Osteoblast (primary cell): ENCODE results near the gene INCA1. TPM values are rescaled to one million over a fixed set of nuclear protein-coding genes. Genes with fewer than 3 reads are reported as not detected.

Source experiments
- DNase-seq: peaks from one replicate; pipeline ENCODE4 v3.0.0; 2011; ENCODE audit warnings: low spot score, mixed read lengths; ENCODE audit not compliant: insufficient read length; ENCODE audit errors: missing footprints
- H2AFZ ChIP-seq: 2 replicates; pipeline ENCODE4 v1.6.0; 2011; ENCODE audit warnings: mild to moderate bottlenecking, low read length
- H3K27ac ChIP-seq: 2 replicates; pipeline ENCODE4 v1.5.1; 2011; ENCODE audit warnings: mild to moderate bottlenecking, low read depth, low read length, moderate library complexity
- H3K27me3 ChIP-seq: 2 replicates; pipeline ENCODE4 v1.6.0; 2012; ENCODE audit warnings: mild to moderate bottlenecking, control low read depth, inconsistent platforms, low read length, moderate library complexity; ENCODE audit not compliant: insufficient read depth
- H3K36me3 ChIP-seq: 2 replicates; pipeline ENCODE4 v1.5.1; 2011; ENCODE audit warnings: mild to moderate bottlenecking, low read length, control low read depth, moderate library complexity; ENCODE audit not compliant: insufficient read depth
- H3K4me1 ChIP-seq: 2 replicates; pipeline ENCODE4 v1.5.1; 2011; ENCODE audit warnings: mild to moderate bottlenecking, low read length, control low read depth, moderate library complexity; ENCODE audit not compliant: insufficient read depth
- H3K4me2 ChIP-seq: 2 replicates; pipeline ENCODE4 v1.6.0; 2011; ENCODE audit warnings: mild to moderate bottlenecking, low read length; ENCODE audit not compliant: insufficient read depth
- H3K4me3 ChIP-seq: fragments of 200-600 bp; sonication (generic); 3 replicates; pipeline ENCODE4 v1.5.1; 2012; ENCODE audit warnings: mild to moderate bottlenecking, low read length, inconsistent platforms; ENCODE audit not compliant: insufficient read depth
- H3K79me2 ChIP-seq: 2 replicates; pipeline ENCODE4 v1.6.0; 2012; ENCODE audit warnings: mild to moderate bottlenecking, low read length, control low read depth, inconsistent platforms; ENCODE audit not compliant: insufficient read depth
- H3K9me3 ChIP-seq: 2 replicates; pipeline ENCODE4 v1.5.1; 2011; ENCODE audit warnings: low read depth, low read length, control low read depth
- H4K20me1 ChIP-seq: 2 replicates; pipeline ENCODE4 v1.6.0; 2012; ENCODE audit warnings: mild to moderate bottlenecking, low read length, control low read depth; ENCODE audit not compliant: insufficient read depth
- CTCF ChIP-seq: IDR thresholded peaks from 2 replicates; pipeline ENCODE4 v1.5.1; 2011; ENCODE audit warnings: mild to moderate bottlenecking, low read depth, low read length, moderate library complexity; ENCODE audit errors: extremely low read depth
- total RNA-seq: library from RNA; depleted of rRNA; stranded (reverse); fragments of >200 nt; gene quantifications from 2 replicates; pipeline ENCODE4 v1.2.3, GENCODE V29; 2012

The INCA1 gene
- total RNA-seq, 1 donor, result 0.36 TPM

- peak; percentile 69 for DNase-seq
- Histone ChIP-seq H3K36me3 (peaks cover 20% of the 10 kb centered on the region), H3K4me2 (no peak overlapping the region), H3K9me3 (no peaks in the 10 kb centered on the region), H3K4me3 (no peak overlapping the region), H3K79me2 (peaks cover 4% of the 10 kb centered on the region), H2AFZ (no peak overlapping the region), H4K20me1 (no peaks in the 10 kb centered on the region), H3K4me1 (no peaks in the 10 kb centered on the region), H3K27me3 (no peaks in the 10 kb centered on the region), H3K27ac (no peak overlapping the region)
- no peak for TF ChIP-seq CTCF
Observed at GRCh38 chr17:4960279-4960922, 36.9 kb downstream of the INCA1 start.

GRCh38 chr17:4959261-4959965 is 37.9 kb downstream of the INCA1 start:
- no peak overlapping the region for H2AFZ ChIP-seq
- no peaks in the 10 kb centered on the region for H3K27me3 ChIP-seq
- peaks cover 20% of the 10 kb centered on the region for H3K36me3 ChIP-seq
- no peak overlapping the region for H3K4me2 ChIP-seq
- H3K4me3 ChIP-seq, result no peak overlapping the region
- no peaks in the 10 kb centered on the region for H3K9me3 ChIP-seq
- DNase-seq, result peak; percentile 25
- H3K27ac ChIP-seq, result no peak overlapping the region
- peaks cover under 1% of the 10 kb centered on the region for H3K4me1 ChIP-seq
- TF ChIP-seq CTCF, result no peak
- H3K79me2 ChIP-seq, result no peaks in the 10 kb centered on the region
- no peaks in the 10 kb centered on the region for H4K20me1 ChIP-seq

GRCh38 chr17:4958102-4958501 is 39.2 kb downstream of the INCA1 start:
- Histone ChIP-seq H3K4me1 (peaks cover 14% of the 10 kb centered on the region), H3K36me3 (peaks cover 20% of the 10 kb centered on the region), H3K27me3 (no peaks in the 10 kb centered on the region), H3K9me3 (no peaks in the 10 kb centered on the region), H3K4me2 (no peak overlapping the region), H4K20me1 (no peaks in the 10 kb centered on the region), H3K27ac (no peak overlapping the region), H2AFZ (no peak overlapping the region), H3K4me3 (no peak overlapping the region), H3K79me2 (no peaks in the 10 kb centered on the region)
- no peak for TF ChIP-seq CTCF
- peak; percentile 37 for DNase-seq

GRCh38 chr17:4956493-4957061 is 40.7 kb downstream of the INCA1 start:
- Histone ChIP-seq H3K27ac (no peak overlapping the region), H3K4me3 (no peak overlapping the region), H2AFZ (no peak overlapping the region), H3K4me1 (peaks cover 20% of the 10 kb centered on the region), H3K79me2 (no peaks in the 10 kb centered on the region), H3K4me2 (no peak overlapping the region), H3K27me3 (no peaks in the 10 kb centered on the region), H3K9me3 (no peaks in the 10 kb centered on the region), H4K20me1 (no peaks in the 10 kb centered on the region), H3K36me3 (peaks cover 20% of the 10 kb centered on the region)
- peak; percentile 32 for DNase-seq
- TF ChIP-seq CTCF, result peak; percentile 33
